LNCaP clone FGC (cell line): ENCODE measurements around the gene THOC1.
"Not testable (repeated sequence)": the region's sequence is repeated elsewhere in the genome, so short reads cannot be mapped to it uniquely, and the experiment has no call there.

Experiments used
- DNase-seq: peaks from one replicate; pipeline ENCODE4 v3.0.0-alpha.2; 2011; ENCODE audit warnings: low read depth
- H3K4me3 ChIP-seq: 2 replicates; pipeline ENCODE4 v1.5.1; 2011; ENCODE audit warnings: mild to moderate bottlenecking, low read depth, low read length, control low read depth
- TF ChIP-seq, protein P1 (sequence below): IDR thresholded peaks from 2 replicates; pipeline ENCODE4 v1.5.1; 2012; ENCODE audit warnings: mild to moderate bottlenecking; ENCODE audit not compliant: control insufficient read depth, insufficient read depth; ENCODE audit errors: extremely low read depth

THOC1 gene

GRCh38 chr18:295756-296490 is 28.1 kb upstream of the THOC1 start:
- TF ChIP-seq, protein P1, sequence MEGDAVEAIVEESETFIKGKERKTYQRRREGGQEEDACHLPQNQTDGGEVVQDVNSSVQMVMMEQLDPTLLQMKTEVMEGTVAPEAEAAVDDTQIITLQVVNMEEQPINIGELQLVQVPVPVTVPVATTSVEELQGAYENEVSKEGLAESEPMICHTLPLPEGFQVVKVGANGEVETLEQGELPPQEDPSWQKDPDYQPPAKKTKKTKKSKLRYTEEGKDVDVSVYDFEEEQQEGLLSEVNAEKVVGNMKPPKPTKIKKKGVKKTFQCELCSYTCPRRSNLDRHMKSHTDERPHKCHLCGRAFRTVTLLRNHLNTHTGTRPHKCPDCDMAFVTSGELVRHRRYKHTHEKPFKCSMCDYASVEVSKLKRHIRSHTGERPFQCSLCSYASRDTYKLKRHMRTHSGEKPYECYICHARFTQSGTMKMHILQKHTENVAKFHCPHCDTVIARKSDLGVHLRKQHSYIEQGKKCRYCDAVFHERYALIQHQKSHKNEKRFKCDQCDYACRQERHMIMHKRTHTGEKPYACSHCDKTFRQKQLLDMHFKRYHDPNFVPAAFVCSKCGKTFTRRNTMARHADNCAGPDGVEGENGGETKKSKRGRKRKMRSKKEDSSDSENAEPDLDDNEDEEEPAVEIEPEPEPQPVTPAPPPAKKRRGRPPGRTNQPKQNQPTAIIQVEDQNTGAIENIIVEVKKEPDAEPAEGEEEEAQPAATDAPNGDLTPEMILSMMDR = no peak
- no peak overlapping the region for H3K4me3 ChIP-seq
- no peak for DNase-seq

- TF ChIP-seq, protein P1 = no peak
- no peak overlapping the region for H3K4me3 ChIP-seq
- no peak for DNase-seq
Measured at GRCh38 chr18:294566-294965, 26.7 kb upstream of the THOC1 start.

GRCh38 chr18:293536-293935 is 25.7 kb upstream of the THOC1 start:
- no peak for DNase-seq
- TF ChIP-seq, protein P1 = no peak
- H3K4me3 ChIP-seq = no peak overlapping the region

GRCh38 chr18:292271-292670 is 24.4 kb upstream of the THOC1 start:
- TF ChIP-seq, protein P1 = 0 out of 2 replicates have a peak, but pooled peaks have one; percentile 7
- no peak for DNase-seq
- no peak overlapping the region for H3K4me3 ChIP-seq

- not testable (repeated sequence) for DNase-seq, H3K4me3 ChIP-seq
Measured at GRCh38 chr18:289970-290369, 22.1 kb upstream of the THOC1 start.

DNA sequence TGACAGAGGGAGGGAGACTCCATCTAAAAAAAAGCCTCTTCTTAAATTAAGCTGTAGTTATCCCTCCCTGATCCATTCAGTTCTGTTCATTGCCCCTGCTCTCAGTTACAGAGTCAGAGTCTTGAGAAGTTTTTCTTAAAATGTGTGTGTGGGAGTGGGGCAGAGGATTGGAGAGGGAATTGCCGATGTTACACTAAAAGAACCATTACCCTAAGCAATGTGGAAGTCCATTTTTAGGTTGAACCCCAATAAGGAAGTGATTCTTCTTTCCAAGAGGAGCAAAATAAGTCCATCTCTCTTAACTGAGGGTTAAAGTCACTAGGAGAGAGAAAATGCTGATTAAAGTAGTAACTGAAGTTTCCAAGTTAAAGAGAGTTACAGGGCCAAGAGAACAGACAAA is 21.2 kb upstream of the THOC1 start:
- TF ChIP-seq, protein P1 = no peak
- no peak for DNase-seq
- no peak overlapping the region for H3K4me3 ChIP-seq

DNA sequence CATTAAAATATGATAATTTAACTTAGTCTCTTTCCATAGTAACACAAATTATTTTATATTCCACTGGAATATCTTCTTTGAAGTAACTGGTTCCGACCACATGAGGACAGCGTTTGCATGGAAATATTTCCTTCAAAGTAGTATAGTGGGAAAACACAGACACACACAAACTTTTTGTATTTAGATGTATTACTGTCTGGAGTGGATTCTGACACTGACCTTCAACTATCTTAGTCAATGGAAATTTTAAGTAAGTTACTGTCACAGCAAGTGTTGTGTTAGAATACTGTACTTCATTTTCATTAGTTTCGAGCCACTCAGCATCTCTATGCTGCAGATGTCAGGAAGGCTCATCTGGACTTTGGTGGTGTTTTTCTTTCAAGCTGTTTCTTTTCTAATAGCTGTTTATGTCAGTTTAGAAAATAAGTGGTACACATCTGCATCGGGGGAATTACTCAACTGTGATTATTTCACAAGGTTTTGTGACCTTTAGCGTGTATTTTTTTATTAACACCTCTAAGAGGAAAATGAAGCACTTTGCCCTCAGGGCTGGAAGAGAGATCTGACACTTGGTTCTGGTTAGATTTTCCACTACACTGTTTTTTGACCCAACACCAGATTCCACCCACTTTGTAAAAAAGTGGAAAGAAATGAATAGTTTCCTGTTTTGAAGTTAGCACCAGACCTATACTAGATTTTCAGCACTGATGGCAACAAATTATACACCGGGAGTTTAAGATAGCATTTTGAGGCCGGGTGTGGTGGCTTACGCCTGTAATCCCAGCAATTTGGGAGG is 18.9 kb upstream of the THOC1 start:
- no peak for DNase-seq
- no peak overlapping the region for H3K4me3 ChIP-seq
- TF ChIP-seq, protein P1 = peak; percentile 88
